ENCODE measurements around the gene GRIA4.
"Not testable (repeated sequence)": the region's sequence is repeated elsewhere in the genome, so short reads cannot be mapped to it uniquely, and the experiment has no call there.

The GRIA4 gene

DNA sequence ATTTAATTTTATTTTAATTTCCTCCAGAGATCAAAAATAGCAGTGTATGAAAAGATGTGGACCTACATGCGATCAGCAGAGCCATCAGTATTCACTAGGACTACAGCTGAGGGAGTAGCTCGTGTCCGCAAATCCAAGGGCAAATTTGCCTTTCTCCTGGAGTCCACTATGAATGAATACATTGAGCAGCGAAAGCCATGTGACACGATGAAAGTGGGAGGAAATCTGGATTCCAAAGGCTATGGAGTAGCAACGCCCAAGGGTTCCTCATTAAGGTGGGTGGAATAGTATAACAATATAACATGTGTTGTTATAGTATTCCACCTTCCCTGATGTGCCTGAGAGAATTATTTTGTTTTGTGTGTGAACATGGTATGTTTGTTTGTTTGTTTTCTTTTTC is 323.8 kb downstream of the GRIA4 start:
- DNase-seq = no peak

GRCh38 chr11:105935791-105936190 is 325.9 kb downstream of the GRIA4 start:
- no peak for DNase-seq

GRCh38 chr11:105937331-105937730 is 327.5 kb downstream of the GRIA4 start:
- DNase-seq = no peak

DNA sequence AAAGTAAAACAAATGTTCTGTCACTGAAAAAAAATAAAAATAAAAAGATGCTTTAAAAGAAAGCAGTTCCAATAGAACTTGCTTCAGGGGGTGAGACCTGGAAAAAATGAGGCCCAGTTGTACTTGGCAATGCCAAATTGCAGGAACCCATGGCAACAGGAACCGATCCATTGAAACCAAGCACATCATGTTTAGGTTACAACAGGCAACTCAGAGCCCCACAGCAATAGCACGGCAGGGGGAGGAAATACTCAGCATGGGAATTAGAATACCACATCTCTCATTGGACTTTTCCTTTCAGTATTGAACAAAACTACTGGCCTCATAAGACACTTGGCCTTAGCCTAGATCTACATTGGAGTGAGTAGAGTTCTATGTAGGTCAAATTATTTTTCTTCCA is 327.9 kb downstream of the GRIA4 start:
- no peak for DNase-seq

DNA sequence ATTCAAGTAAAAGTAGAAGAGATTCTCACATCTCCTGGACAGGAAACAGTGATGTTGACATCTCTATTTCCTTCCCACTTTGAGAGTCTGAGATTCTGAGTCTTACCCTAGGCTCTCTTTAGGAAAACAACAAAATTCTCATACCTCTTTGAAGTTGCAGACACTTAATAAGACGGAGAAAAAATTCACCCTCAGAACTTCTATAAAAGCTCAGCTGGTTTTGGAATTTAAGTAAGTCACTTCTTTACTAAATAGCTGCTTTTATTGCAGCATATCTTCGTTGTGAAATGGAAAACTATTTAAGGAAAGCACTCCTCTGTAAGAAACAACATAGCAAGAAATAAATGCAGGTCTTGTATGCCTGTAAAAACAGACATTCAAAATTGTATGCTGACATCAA is 333.0 kb downstream of the GRIA4 start:
- DNase-seq = no peak

DNA sequence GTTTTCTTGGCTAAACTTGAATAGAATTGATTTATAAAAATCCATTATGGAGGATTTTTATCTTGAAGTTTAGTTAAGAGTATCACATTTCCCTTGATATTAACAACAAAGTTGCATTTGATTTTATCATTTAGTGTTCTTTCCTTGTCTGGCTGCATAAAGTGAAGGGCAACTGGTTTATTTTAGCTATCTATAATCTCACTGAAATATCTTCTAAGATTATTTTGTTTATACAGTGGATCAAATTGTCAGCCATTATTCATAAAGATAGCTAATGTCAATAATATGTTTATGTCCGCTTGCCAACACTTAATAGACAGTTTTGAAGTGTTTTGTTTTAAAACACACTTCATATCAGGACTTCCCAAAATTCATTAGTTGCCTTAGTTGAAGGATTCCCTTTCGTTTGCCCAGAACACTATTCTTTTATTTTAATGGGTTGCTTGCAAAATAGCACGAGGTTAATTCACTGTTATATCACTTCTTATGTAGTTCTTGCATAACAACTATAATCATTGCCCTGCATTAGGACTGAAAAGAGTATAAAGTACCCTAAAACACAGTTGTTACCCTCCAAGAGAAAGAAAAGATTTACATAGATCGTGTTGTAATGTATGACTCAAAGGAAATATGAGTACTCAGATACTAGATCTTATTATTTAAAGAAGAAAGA is 339.2 kb downstream of the GRIA4 start:
- no peak for DNase-seq

- DNase-seq = no peak
Observed at GRCh38 chr11:105953886-105954285, 344.0 kb downstream of the GRIA4 start.

DNA sequence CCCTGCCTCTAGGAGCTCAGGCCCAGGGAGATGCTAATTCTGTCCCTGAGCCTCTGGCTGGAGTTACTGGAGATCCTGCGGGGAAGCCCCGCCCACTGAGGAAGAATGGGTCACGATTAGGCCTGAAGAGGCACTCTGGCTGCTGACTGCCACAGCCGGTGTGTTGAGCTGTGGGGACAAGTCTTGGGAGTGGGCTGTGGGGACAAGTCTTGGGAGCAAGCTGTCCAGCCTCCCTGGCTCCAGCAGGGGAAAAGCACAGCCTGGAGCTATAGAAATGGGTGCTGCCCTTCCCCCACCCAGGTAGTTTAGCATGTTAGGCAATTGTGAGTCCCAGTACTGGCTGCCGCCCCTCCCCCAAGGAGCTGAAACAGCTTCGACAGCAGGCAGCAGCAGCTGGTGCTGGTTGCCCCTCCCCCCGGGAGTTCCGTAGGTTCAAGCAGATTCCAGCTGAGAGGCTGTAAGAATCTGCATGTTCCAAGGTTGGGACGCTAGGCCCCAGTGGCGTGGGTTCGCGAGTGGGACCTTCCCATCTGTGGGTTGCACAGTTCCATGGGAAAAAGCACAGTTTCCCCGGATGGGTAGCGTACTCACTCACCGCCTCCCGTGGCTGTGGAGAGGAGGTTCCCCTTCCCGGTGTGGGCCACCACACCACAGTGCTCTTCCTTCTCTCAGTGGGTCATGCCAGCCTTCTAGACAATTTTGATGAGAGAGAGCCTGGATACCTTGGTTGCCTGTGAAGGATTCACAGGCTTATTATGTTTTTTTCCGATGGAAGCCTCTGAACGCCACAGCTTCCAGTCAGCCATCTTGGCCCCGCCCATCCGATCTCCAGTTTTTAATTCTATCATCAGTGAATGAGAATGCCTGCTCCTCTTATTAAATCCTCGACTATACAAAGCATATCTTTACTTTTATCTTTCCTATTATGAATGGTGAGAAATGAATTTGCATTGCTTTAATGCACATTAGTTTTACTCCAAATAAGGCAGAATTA is 350.7 kb downstream of the GRIA4 start:
- DNase-seq = no peak

- no peak for DNase-seq
Observed at GRCh38 chr11:105968021-105968697, 358.3 kb downstream of the GRIA4 start.

DNA sequence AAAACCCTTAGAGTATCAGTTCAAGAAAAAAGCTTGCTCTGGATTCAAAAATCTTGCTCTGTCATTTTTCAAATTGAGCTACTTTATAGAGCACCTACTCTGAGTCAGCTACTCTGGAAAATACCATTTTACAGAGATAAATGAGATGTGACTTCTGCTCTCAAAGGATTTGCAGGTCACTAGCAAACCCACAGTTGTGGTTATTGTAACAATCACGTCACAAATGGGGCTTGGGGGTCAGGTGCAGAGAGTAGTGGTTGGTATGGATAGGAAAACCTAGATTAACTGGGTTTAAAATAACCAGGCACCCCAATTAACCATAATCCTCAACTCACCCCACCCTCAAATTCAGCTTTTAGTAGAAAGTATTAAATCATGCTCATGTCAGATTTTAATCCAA is 359.9 kb downstream of the GRIA4 start:
- no peak for DNase-seq

DNA sequence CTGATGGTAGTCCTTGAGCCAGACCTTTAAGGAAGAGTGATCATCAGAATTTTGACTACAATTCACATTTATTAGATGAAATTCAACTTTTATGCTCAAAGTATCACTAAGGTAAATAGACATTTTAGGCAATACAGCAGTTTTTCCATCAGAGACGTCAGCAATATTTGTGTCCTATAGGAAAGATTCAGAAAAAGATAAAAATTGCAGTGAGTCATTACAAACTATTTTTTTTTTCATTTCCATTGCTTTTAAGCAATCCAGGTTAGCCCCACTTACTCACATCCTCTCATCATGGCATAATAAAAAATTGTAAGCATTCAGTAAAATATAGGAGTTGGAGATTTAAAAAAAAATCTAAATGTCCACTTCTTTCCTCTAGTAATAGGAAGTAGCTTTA is 365.3 kb downstream of the GRIA4 start:
- DNase-seq = no peak

- DNase-seq = no peak
Observed at GRCh38 chr11:105979997-105980703, 370.3 kb downstream of the GRIA4 start.

DNA sequence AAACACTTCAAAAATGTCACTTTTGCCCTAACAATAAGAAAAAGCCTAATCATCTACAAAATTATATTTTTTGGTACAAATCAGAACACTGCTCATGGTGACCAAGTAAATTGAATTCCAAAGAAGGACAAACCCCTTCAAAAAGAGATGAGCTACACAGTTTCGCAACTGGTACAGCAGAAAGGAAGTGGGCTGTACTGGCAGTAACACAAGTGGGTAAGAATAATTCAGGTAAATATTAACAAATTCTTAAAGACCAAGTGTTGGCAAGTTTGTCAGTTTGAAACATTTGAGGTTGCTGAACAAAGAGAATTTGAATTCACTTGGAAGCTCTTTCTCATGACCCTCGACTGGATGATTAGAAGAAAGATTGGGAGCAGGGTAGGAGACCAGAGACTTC is 376.7 kb downstream of the GRIA4 start:
- no peak for DNase-seq

DNA sequence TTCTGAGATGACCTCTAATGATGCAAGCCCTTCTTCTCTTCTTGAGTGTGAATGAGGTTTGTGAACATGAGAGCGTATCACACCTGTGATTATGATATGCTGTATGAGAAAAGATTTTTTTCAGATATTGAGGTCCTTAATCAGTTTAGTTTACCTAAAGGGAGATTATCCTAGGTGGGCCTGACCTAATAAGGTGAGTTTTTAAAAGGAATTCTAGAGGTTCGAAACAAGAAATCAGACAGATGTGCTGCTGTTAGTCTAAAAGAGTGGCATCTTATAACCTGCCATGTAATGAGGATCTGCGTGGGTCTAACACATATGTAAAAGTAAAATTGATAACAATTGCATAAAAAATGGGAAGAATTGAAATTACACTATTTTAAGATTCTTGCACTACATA is 378.3 kb downstream of the GRIA4 start:
- no peak for DNase-seq

DNA sequence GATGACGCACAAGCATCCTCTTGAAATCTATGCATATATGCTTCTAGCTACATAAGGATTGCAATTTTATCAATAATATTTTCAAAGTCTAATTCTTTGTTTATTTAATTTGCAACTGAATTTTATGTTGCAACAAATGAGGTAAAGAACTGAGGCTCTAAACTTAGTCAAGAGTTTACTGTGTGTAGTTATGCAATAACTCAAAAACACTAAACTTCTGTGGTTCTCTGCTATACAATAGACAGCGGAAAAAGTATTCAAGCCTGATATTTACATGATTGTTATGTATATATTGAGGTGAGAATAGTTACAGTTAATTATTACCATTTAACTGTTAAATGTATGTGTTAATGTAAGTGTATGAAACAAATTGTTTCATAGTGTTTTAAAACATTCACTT is 379.3 kb downstream of the GRIA4 start:
- no peak for DNase-seq

DNA sequence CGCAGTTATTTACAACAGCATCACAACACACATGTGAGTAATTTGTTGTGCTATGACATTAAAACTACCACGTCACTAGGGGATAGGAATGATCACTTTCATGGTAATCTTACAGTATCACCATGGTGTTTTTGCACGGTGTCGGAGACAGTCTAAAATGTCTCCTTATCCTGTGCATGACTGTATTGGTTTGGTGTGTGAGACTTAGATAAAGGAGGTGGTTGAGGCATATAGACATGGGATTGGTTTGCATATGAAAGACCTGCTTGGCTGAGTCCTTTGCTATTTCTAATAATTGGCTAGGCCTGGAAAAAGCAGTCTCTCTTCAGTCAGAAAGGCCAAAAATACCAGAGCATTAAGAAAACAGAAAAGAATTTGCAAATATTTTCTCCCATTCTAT is 382.0 kb downstream of the GRIA4 start:
- DNase-seq = no peak

DNA sequence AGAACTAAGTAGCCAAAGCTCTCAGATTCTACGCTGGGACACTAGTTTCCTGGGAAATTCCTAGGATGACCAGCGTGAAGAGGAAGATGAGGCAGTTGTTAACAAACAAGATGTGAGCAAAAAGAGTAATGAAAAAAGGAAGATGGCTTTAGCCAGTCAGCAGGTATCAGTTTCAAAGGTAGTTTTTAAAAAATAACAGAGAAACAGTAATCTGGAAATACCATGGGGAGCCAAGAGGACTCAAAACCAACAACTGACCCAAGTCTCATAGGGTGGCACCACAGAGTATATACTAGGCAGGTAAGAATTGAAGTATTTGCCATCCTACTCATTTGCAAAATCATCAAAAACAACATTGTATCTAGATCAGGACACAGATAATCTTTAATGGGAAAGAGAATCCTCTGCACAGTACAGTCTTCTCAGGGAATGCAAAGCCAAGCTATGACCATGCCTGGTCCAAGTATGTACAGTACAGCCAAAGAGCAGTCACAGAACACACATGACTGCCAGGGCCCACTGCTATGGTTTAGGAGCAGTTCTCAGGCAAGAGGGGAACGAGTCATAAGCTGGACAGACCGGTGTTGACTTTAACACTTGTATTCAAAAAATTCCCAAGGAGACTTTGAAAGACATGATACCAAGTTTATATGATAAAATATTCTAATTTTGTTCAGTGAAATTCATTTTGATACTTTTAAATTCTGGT is 391.6 kb downstream of the GRIA4 start:
- DNase-seq = no peak

- not testable (repeated sequence) for DNase-seq
Observed at GRCh38 chr11:106003094-106003493, 393.2 kb downstream of the GRIA4 start.

GRCh38 chr11:106011481-106011880 is 401.6 kb downstream of the GRIA4 start:
- no peak for DNase-seq

GRCh38 chr11:106012744-106013143 is 402.9 kb downstream of the GRIA4 start:
- DNase-seq = no peak

DNA sequence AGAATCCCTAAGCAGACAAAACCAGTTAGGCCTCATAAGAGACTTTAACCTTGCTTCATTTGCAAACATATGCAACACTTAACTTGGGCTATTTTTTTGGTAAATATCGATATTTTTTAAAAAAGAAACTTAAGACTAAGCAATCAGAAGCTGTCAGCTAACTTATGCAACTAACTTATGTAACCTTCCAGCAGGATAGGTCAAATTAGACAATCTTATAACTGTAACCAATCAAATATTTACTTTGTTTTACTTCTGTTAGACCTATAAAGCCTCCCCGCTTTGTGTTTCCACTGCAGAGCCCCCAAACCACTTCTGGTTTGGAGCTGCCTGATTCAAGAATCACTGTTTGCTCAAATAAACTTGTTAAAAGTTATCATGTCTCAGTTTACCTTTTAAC is 404.2 kb downstream of the GRIA4 start:
- no peak for DNase-seq

GRCh38 chr11:106014620-106015019 is 404.7 kb downstream of the GRIA4 start:
- no peak for DNase-seq

Measured in stimulated activated naive CD4-positive, alpha-beta T cell treated with Interleukin-2 at 50 U/mL for 16 hours (primary cell).